ENCODE results near the gene UGT1A5.

Gene UGT1A5

GRCh38 chr2:233802132-233802815 lies 89.6 kb downstream of the UGT1A5 start:
- no peaks in the 10 kb centered on the region for H3K4me1 Mint-ChIP-seq
- peaks cover 17% of the 10 kb centered on the region for H3K27me3 Mint-ChIP-seq (ENCODE audit: low read depth)
- TF ChIP-seq, protein P1, sequence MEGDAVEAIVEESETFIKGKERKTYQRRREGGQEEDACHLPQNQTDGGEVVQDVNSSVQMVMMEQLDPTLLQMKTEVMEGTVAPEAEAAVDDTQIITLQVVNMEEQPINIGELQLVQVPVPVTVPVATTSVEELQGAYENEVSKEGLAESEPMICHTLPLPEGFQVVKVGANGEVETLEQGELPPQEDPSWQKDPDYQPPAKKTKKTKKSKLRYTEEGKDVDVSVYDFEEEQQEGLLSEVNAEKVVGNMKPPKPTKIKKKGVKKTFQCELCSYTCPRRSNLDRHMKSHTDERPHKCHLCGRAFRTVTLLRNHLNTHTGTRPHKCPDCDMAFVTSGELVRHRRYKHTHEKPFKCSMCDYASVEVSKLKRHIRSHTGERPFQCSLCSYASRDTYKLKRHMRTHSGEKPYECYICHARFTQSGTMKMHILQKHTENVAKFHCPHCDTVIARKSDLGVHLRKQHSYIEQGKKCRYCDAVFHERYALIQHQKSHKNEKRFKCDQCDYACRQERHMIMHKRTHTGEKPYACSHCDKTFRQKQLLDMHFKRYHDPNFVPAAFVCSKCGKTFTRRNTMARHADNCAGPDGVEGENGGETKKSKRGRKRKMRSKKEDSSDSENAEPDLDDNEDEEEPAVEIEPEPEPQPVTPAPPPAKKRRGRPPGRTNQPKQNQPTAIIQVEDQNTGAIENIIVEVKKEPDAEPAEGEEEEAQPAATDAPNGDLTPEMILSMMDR (IDR thresholded peaks at IDR 0.05; ENCODE audit: unreplicated experiment in 3 of 3) = no peak
- no peaks in the 10 kb centered on the region for H3K36me3 Mint-ChIP-seq (ENCODE audit: low read depth)
- peaks cover 4% of the 10 kb centered on the region for H3K9me3 Mint-ChIP-seq
- no peak overlapping the region for H3K27ac Mint-ChIP-seq
- no peak overlapping the region for H3K4me3 Mint-ChIP-seq

DNA sequence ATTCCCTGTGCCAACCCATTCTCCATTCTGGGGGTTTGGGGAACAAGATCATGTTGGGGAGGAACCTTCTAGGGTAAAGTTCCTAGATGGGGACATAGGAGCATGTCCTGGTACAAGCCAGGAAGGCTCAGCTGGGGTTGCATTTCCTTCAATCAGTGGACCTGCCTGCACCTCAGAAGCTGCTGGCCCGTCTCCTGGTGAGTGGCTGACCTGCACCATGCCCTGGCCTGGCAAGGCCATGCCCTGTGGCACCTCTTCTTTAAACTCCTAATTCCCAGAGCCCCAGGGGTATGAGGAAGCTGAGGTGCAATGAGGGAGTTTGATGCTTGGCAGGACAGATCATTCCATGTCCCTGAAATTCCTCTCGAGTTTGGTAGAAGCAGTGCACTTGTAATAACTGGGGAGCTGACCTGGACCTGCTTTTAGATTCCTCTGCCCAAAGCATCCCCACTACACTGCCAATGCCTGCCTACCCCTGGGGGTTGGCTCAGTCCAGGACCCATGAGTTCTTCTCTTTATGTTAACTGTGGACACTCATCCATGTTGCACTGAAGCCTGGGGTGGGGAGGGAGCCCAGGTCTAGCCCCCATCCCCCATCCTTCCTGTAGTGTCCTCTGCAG lies 90.7 kb downstream of the UGT1A5 start:
- Mint-ChIP-seq H3K27me3 (ENCODE audit: low read depth) (peaks cover 23% of the 10 kb centered on the region), H3K9me3 (peaks cover 4% of the 10 kb centered on the region), H3K4me1 (no peaks in the 10 kb centered on the region), H3K27ac (no peak overlapping the region), H3K36me3 (ENCODE audit: low read depth) (no peaks in the 10 kb centered on the region), H3K4me3 (no peak overlapping the region)
- TF ChIP-seq, protein P1 (IDR thresholded peaks at IDR 0.05; ENCODE audit: unreplicated experiment in 3 of 3) = no peak

DNA sequence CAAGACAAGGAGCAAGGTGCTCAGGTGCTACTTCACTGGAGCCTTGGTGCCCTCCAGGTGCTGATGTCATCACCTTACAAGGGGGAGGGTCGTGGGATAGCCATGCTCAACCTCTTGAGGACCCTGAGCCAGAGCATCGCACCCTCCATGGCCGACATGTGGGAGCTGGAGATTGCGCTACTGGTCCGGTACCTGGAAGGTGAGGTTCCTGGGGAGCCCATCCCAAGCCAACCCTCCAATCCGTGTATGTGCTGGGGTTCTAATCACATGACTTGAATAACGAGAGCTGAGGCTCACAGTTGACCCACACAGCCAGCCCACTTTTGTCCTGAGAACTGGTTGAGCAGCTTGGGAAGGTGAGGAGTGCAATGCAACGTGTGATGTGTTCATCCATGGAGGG lies 91.3 kb downstream of the UGT1A5 start:
- Mint-ChIP-seq H3K27me3 (ENCODE audit: low read depth) (peaks cover 20% of the 10 kb centered on the region), H3K27ac (no peak overlapping the region), H3K36me3 (ENCODE audit: low read depth) (no peaks in the 10 kb centered on the region), H3K4me1 (no peaks in the 10 kb centered on the region), H3K4me3 (no peak overlapping the region), H3K9me3 (peaks cover 4% of the 10 kb centered on the region)
- TF ChIP-seq, protein P1 (IDR thresholded peaks at IDR 0.05; ENCODE audit: unreplicated experiment in 3 of 3) = no peak

- TF ChIP-seq, protein P1 (IDR thresholded peaks at IDR 0.05; ENCODE audit: unreplicated experiment in 3 of 3) = no peak
- Mint-ChIP-seq H3K4me1 (no peaks in the 10 kb centered on the region), H3K9me3 (no peaks in the 10 kb centered on the region), H3K27me3 (ENCODE audit: low read depth) (peaks cover 33% of the 10 kb centered on the region), H3K36me3 (ENCODE audit: low read depth) (no peaks in the 10 kb centered on the region), H3K27ac (no peak overlapping the region), H3K4me3 (no peak overlapping the region)
These were observed 94.6 kb downstream of the UGT1A5 start for GRCh38 chr2:233807215-233807865.

DNA sequence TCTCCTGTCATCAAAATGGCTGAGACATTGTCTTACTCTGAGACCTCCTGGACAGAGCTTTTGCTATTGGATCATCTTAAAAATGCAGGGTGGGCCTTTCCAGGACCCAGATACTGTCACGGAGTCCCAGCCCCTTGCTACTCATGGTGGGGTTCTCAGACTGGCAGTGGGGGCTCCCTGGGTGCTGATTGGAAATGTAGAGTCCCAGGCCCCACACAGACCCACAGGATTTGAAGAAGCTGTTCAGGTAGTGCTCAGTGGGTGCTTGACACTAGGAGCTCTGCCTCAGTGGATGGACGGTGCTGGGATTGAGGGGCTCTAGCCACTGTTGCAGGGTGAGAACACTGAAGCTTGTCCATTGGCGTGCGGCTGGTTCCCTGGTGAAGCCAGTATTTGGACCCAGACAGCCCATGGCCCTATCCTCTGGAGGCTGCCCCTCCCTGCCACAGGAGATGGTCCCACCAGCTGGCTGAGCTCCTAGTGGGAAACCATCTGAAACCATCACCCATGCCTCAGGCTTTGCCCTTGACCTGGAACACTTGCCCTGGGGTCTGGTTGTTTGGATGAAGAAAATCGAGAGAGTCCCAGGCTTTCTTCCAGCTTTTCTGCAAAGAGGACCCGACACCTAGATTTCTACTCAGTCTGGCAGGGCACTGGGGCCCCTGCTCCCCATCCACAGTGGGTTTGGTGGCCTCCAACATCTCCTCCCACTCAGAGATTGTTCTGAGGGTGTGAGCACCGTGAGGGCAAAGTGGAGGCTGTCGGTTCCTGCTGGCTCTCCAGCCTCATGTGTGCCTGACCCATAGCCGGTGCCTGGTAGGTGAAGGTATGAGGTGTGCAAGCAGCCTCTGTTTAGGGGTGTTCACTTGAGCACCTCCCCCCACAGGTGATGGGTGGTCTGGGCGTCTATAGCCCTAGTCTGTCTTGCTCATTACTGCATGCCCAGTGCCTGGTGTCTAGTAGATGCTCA lies 95.5 kb downstream of the UGT1A5 start:
- TF ChIP-seq, protein P1 (IDR thresholded peaks at IDR 0.05; ENCODE audit: unreplicated experiment in 3 of 3) = no peak
- no peaks in the 10 kb centered on the region for H3K4me1 Mint-ChIP-seq
- no peaks in the 10 kb centered on the region for H3K9me3 Mint-ChIP-seq

More for the DNA sequence above, 95.5 kb downstream of the UGT1A5 start:
- Mint-ChIP-seq H3K4me3 (no peak overlapping the region), H3K27me3 (ENCODE audit: low read depth) (peaks cover 25% of the 10 kb centered on the region), H3K36me3 (ENCODE audit: low read depth) (no peaks in the 10 kb centered on the region), H3K27ac (no peak overlapping the region)
